ENCODE results near the gene SMCO3.
A peak's percentile ranks its signal among the peaks of the same experiment; 100 is the strongest.
"Not testable (repeated sequence)": the region's sequence is repeated elsewhere in the genome, so short reads cannot be mapped to it uniquely, and the experiment has no call there.

SMCO3 gene

GRCh38 chr12:14774074-14774905, 39.7 kb downstream of the SMCO3 start:
- DNase-seq, result peak; percentile 96

- DNase-seq, result no peak
These were observed 40.3 kb downstream of the SMCO3 start for GRCh38 chr12:14773685-14774073.

- no peak for DNase-seq
These were observed 41.0 kb downstream of the SMCO3 start for GRCh38 chr12:14772946-14773345.

- peak; percentile 43 for DNase-seq
These were observed 42.3 kb downstream of the SMCO3 start for GRCh38 chr12:14771651-14772137.

GRCh38 chr12:14770496-14771461, 43.2 kb downstream of the SMCO3 start:
- DNase-seq, result peak; percentile 98

GRCh38 chr12:14769969-14770495, 44.0 kb downstream of the SMCO3 start:
- peak; percentile 92 for DNase-seq

- DNase-seq, result peak; percentile 54
These were observed 44.5 kb downstream of the SMCO3 start for GRCh38 chr12:14769466-14769968.

- peak; percentile 63 for DNase-seq
These were observed 45.1 kb downstream of the SMCO3 start for GRCh38 chr12:14768823-14769405.

- DNase-seq, result no peak
These were observed 46.4 kb downstream of the SMCO3 start for GRCh38 chr12:14767617-14768016.

GRCh38 chr12:14766649-14767215, 47.2 kb downstream of the SMCO3 start:
- DNase-seq, result no peak

GRCh38 chr12:14766020-14766419, 48.0 kb downstream of the SMCO3 start:
- DNase-seq, result not testable (repeated sequence)

- no peak for DNase-seq
These were observed 48.6 kb downstream of the SMCO3 start for GRCh38 chr12:14765398-14765797.

- DNase-seq, result not testable (repeated sequence)
These were observed 54.2 kb downstream of the SMCO3 start for GRCh38 chr12:14759711-14760280.

- DNase-seq, result peak; percentile 58
These were observed 57.4 kb downstream of the SMCO3 start for GRCh38 chr12:14756334-14757143.
